C4-2B (cell line): Measurements from ENCODE around the gene CDHR2.

Experiments used
- CTCF ChIP-seq: fragments of 450-650 bp; conservative IDR thresholded peaks from 2 replicates; pipeline ENCODE4 v1.5.1; 2017; ENCODE audit warnings: mild to moderate bottlenecking
- ZFX ChIP-seq: fragments of 450-650 bp; IDR thresholded peaks from 2 replicates; pipeline ENCODE4 v1.6.1; 2017

GRCh38 chr5:176500511-176500910 is 48.6 kb upstream of the CDHR2 start:
- TF ChIP-seq CTCF, result no peak
- TF ChIP-seq ZFX, result no peak
